ENCODE measurements around the gene EPHB1. TPM values are rescaled to one million over a fixed set of nuclear protein-coding genes. Genes with fewer than 3 reads are reported as not detected.

EPHB1 gene
- total RNA-seq, 1 experiment from 2014 or later: 7.0 TPM

DNA sequence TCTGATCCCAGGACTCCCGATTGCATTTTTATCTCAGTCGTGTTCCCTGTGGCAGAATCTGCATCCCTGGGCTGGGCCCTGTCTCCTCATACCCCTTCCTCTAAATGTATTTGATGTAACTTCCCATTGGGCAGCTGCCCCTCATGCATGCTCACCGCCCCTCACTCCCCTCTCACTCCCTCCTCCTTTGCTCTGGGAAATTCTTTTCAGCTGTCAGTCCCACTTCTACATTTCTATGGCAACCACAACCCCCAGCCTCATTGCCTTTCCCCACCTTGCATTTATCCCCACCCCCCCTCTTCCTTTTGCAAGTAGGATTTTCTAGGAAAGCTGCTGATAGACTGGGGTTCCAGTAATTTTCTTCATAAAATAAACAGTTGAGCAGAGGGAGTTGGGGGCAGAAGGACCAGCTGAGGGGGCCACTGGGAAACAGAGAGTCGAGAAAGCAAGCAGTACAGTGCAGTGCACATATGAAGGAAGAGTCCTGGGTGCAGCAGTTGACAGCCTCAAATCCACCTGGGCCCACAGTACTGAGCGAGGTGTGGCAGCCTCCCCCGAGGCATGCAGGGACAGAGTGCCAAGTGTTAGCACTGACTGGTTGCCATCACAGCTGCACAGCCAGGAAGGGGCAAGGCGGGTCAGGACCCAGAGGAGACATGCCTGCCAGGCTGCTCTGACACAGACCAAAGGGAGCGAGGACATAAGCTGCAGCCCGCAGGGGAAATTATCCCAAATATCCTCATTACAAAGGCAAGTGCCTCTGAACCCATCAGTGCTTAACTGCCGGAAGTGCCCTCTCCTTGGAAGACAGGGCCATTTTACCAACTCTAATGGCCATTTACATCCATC is 476.3 kb downstream of the EPHB1 start (continued):
- TF ChIP-seq, protein P1, sequence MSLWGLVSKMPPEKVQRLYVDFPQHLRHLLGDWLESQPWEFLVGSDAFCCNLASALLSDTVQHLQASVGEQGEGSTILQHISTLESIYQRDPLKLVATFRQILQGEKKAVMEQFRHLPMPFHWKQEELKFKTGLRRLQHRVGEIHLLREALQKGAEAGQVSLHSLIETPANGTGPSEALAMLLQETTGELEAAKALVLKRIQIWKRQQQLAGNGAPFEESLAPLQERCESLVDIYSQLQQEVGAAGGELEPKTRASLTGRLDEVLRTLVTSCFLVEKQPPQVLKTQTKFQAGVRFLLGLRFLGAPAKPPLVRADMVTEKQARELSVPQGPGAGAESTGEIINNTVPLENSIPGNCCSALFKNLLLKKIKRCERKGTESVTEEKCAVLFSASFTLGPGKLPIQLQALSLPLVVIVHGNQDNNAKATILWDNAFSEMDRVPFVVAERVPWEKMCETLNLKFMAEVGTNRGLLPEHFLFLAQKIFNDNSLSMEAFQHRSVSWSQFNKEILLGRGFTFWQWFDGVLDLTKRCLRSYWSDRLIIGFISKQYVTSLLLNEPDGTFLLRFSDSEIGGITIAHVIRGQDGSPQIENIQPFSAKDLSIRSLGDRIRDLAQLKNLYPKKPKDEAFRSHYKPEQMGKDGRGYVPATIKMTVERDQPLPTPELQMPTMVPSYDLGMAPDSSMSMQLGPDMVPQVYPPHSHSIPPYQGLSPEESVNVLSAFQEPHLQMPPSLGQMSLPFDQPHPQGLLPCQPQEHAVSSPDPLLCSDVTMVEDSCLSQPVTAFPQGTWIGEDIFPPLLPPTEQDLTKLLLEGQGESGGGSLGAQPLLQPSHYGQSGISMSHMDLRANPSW (CRISPR knock-in tag; conservative IDR thresholded peaks at IDR 0.05; ENCODE audit: low read depth): no peak
- no peak for TF ChIP-seq ZBTB21 (CRISPR knock-in tag; IDR thresholded peaks at IDR 0.05; ENCODE audit: borderline replicate concordance)
- no peak for TF ChIP-seq ETV6 (CRISPR knock-in tag; IDR thresholded peaks at IDR 0.05)
- no peak for TF ChIP-seq ZNF416 (CRISPR knock-in tag; IDR thresholded peaks at IDR 0.05)
- TF ChIP-seq, protein P2, sequence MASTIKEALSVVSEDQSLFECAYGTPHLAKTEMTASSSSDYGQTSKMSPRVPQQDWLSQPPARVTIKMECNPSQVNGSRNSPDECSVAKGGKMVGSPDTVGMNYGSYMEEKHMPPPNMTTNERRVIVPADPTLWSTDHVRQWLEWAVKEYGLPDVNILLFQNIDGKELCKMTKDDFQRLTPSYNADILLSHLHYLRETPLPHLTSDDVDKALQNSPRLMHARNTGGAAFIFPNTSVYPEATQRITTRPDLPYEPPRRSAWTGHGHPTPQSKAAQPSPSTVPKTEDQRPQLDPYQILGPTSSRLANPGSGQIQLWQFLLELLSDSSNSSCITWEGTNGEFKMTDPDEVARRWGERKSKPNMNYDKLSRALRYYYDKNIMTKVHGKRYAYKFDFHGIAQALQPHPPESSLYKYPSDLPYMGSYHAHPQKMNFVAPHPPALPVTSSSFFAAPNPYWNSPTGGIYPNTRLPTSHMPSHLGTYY (CRISPR knock-in tag; IDR thresholded peaks at IDR 0.05): no peak
- TF ChIP-seq, protein P3, sequence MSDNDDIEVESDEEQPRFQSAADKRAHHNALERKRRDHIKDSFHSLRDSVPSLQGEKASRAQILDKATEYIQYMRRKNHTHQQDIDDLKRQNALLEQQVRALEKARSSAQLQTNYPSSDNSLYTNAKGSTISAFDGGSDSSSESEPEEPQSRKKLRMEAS (CRISPR knock-in tag; IDR thresholded peaks at IDR 0.05): no peak
- no peak for TF ChIP-seq KAT7 (CRISPR knock-in tag; IDR thresholded peaks at IDR 0.05; ENCODE audit: borderline replicate concordance)
- no peak for TF ChIP-seq MYBL2 (CRISPR knock-in tag; IDR thresholded peaks at IDR 0.05)
- no peak for TF ChIP-seq EMX1 (CRISPR knock-in tag; IDR thresholded peaks at IDR 0.05)
- no peak for TF ChIP-seq FOXP1 (CRISPR knock-in tag; IDR thresholded peaks at IDR 0.05; ENCODE audit: borderline replicate concordance)

DNA sequence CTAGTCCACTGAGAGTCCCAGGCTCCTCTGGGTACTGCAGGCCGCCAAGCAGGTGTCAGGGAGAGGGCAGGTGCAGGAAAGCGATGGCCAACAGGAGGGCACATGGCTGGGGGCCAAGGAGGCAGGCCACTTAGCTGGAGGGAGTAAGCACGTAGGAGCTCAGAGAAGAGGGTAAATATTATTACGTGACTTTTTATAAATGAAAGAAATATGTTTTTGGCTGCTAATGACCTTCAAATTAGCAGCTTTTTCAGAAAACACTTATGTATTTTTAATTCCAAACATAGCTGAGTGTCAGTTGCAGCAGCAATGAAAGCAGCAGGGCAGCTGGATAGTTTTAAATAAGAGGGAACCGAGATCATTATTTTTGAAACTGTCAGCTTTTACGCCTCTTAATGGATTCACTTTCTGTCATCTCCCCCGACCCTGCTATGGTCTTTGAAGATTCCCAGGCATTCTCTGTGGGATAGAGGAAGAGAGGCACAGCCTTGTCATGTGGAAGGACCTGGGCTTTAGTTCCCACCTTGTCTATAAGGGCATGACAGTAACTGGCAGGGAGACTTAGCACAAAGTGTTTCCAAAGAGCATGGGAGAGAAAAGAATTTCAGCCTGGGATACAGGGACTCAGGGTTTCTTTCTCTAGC is 477.1 kb downstream of the EPHB1 start:
- POLR2A ChIA-PET: no interaction called here
- no peak for DNase-seq (ENCODE audit: low spot score)
- no peaks in the 10 kb centered on the region for H3K36me3 Mint-ChIP-seq
- no peak overlapping the region for H3K27ac Mint-ChIP-seq
- TF ChIP-seq EMX1 (CRISPR knock-in tag; IDR thresholded peaks at IDR 0.05) (no peak), RELA (CRISPR knock-in tag; IDR thresholded peaks at IDR 0.05; ENCODE audit: borderline replicate concordance) (no peak), TP53 (CRISPR knock-in tag; IDR thresholded peaks at IDR 0.05) (no peak), ZNF232 (CRISPR knock-in tag; IDR thresholded peaks at IDR 0.05) (no peak), ESRRA (CRISPR knock-in tag; IDR thresholded peaks at IDR 0.05; ENCODE audit: borderline replicate concordance) (no peak), ZNF263 (CRISPR knock-in tag; IDR thresholded peaks at IDR 0.05; ENCODE audit: low read depth) (no peak), SMAD4 (CRISPR knock-in tag; IDR thresholded peaks at IDR 0.05) (no peak), ZBTB21 (CRISPR knock-in tag; IDR thresholded peaks at IDR 0.05; ENCODE audit: borderline replicate concordance) (no peak), ZNF671 (CRISPR knock-in tag; IDR thresholded peaks at IDR 0.05) (no peak), FOXP1 (CRISPR knock-in tag; IDR thresholded peaks at IDR 0.05; ENCODE audit: borderline replicate concordance) (no peak), ZNF317 (CRISPR knock-in tag; IDR thresholded peaks at IDR 0.05; ENCODE audit: borderline replicate concordance, low read depth) (no peak)
- TF ChIP-seq, protein P4, sequence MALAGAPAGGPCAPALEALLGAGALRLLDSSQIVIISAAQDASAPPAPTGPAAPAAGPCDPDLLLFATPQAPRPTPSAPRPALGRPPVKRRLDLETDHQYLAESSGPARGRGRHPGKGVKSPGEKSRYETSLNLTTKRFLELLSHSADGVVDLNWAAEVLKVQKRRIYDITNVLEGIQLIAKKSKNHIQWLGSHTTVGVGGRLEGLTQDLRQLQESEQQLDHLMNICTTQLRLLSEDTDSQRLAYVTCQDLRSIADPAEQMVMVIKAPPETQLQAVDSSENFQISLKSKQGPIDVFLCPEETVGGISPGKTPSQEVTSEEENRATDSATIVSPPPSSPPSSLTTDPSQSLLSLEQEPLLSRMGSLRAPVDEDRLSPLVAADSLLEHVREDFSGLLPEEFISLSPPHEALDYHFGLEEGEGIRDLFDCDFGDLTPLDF (CRISPR knock-in tag; IDR thresholded peaks at IDR 0.05): no peak
- TF ChIP-seq, protein P5, sequence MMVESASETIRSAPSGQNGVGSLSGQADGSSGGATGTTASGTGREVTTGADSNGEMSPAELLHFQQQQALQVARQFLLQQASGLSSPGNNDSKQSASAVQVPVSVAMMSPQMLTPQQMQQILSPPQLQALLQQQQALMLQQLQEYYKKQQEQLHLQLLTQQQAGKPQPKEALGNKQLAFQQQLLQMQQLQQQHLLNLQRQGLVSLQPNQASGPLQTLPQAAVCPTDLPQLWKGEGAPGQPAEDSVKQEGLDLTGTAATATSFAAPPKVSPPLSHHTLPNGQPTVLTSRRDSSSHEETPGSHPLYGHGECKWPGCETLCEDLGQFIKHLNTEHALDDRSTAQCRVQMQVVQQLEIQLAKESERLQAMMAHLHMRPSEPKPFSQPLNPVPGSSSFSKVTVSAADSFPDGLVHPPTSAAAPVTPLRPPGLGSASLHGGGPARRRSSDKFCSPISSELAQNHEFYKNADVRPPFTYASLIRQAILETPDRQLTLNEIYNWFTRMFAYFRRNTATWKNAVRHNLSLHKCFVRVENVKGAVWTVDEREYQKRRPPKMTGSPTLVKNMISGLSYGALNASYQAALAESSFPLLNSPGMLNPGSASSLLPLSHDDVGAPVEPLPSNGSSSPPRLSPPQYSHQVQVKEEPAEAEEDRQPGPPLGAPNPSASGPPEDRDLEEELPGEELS (CRISPR knock-in tag; IDR thresholded peaks at IDR 0.05): no peak
- 0 out of 2 replicates have a peak, but pooled peaks cover 3% of the 10 kb centered on the region for H3K9me3 Mint-ChIP-seq
- CTCF ChIA-PET: interaction anchor here (1.5 to 1.8 kb wide), 2 partner anchors 184 to 477 kb away, joined by 3 to 4 read pairs; partner anchors contain the start of gene EPHB1
- peaks cover 15% of the 10 kb centered on the region for H3K4me1 Mint-ChIP-seq
- H3K27me3 Mint-ChIP-seq (ENCODE audit: low read depth): no peaks in the 10 kb centered on the region; the same call in 1 of the 2 replicates
- peak; percentile 26; the same call in 1 of the 2 replicates for ATAC-seq
- no peak overlapping the region for H3K4me3 Mint-ChIP-seq
